Osteoblast (primary cell): ENCODE data around the gene SLC35D1. TPM values are rescaled to one million over a fixed set of nuclear protein-coding genes. Genes with fewer than 3 reads are reported as not detected.
"Not testable (repeated sequence)": the region's sequence is repeated elsewhere in the genome, so short reads cannot be mapped to it uniquely, and the experiment has no call there.

Source experiments
- DNase-seq: peaks from one replicate; pipeline ENCODE4 v3.0.0; 2011; ENCODE audit warnings: low spot score, mixed read lengths; ENCODE audit not compliant: insufficient read length; ENCODE audit errors: missing footprints
- H2AFZ ChIP-seq: 2 replicates; pipeline ENCODE4 v1.6.0; 2011; ENCODE audit warnings: mild to moderate bottlenecking, low read length
- H3K27ac ChIP-seq: 2 replicates; pipeline ENCODE4 v1.5.1; 2011; ENCODE audit warnings: mild to moderate bottlenecking, low read depth, low read length, moderate library complexity
- H3K27me3 ChIP-seq: 2 replicates; pipeline ENCODE4 v1.6.0; 2012; ENCODE audit warnings: mild to moderate bottlenecking, control low read depth, inconsistent platforms, low read length, moderate library complexity; ENCODE audit not compliant: insufficient read depth
- H3K36me3 ChIP-seq: 2 replicates; pipeline ENCODE4 v1.5.1; 2011; ENCODE audit warnings: mild to moderate bottlenecking, low read length, control low read depth, moderate library complexity; ENCODE audit not compliant: insufficient read depth
- H3K4me1 ChIP-seq: 2 replicates; pipeline ENCODE4 v1.5.1; 2011; ENCODE audit warnings: mild to moderate bottlenecking, low read length, control low read depth, moderate library complexity; ENCODE audit not compliant: insufficient read depth
- H3K4me2 ChIP-seq: 2 replicates; pipeline ENCODE4 v1.6.0; 2011; ENCODE audit warnings: mild to moderate bottlenecking, low read length; ENCODE audit not compliant: insufficient read depth
- H3K4me3 ChIP-seq: fragments of 200-600 bp; sonication (generic); 3 replicates; pipeline ENCODE4 v1.5.1; 2012; ENCODE audit warnings: mild to moderate bottlenecking, low read length, inconsistent platforms; ENCODE audit not compliant: insufficient read depth
- H3K79me2 ChIP-seq: 2 replicates; pipeline ENCODE4 v1.6.0; 2012; ENCODE audit warnings: mild to moderate bottlenecking, low read length, control low read depth, inconsistent platforms; ENCODE audit not compliant: insufficient read depth
- H3K9me3 ChIP-seq: 2 replicates; pipeline ENCODE4 v1.5.1; 2011; ENCODE audit warnings: low read depth, low read length, control low read depth
- H4K20me1 ChIP-seq: 2 replicates; pipeline ENCODE4 v1.6.0; 2012; ENCODE audit warnings: mild to moderate bottlenecking, low read length, control low read depth; ENCODE audit not compliant: insufficient read depth
- total RNA-seq: library from RNA; depleted of rRNA; stranded (reverse); fragments of >200 nt; gene quantifications from 2 replicates; pipeline ENCODE4 v1.2.3, GENCODE V29; 2012
- TF ChIP-seq, protein P1 (sequence below): IDR thresholded peaks from 2 replicates; pipeline ENCODE4 v1.5.1; 2011; ENCODE audit warnings: mild to moderate bottlenecking, low read depth, low read length, moderate library complexity; ENCODE audit errors: extremely low read depth

SLC35D1 gene
- total RNA-seq, 1 donor: 13.8 TPM

DNA sequence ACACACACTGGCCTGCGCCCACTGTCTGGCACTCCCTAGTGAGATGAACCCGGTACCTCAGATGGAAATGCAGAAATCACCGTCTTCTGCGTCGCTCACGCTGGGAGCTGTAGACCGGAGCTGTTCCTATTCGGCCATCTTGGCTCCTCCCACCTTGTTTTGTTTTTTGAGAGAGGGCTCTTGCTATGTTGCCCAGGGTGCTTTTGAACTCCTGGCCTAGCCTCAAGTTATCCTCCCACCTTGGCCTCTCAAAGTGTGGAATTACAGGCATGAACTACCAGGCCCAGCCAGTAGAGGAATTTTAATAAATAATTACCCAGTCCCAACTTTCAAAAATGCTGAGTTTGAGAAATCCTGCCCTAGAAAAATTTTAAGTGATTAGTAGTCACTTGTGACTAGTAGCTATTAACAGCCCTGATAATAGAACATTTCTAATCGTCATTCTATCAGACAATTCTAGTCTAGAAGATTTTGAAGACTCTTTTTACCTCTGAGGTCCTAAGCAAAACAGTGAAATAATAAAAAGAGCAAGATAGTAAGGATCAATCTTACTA is 30.9 kb upstream of the SLC35D1 start:
- no peaks in the 10 kb centered on the region for H3K27me3 ChIP-seq
- no peaks in the 10 kb centered on the region for H4K20me1 ChIP-seq
- TF ChIP-seq, protein P1, sequence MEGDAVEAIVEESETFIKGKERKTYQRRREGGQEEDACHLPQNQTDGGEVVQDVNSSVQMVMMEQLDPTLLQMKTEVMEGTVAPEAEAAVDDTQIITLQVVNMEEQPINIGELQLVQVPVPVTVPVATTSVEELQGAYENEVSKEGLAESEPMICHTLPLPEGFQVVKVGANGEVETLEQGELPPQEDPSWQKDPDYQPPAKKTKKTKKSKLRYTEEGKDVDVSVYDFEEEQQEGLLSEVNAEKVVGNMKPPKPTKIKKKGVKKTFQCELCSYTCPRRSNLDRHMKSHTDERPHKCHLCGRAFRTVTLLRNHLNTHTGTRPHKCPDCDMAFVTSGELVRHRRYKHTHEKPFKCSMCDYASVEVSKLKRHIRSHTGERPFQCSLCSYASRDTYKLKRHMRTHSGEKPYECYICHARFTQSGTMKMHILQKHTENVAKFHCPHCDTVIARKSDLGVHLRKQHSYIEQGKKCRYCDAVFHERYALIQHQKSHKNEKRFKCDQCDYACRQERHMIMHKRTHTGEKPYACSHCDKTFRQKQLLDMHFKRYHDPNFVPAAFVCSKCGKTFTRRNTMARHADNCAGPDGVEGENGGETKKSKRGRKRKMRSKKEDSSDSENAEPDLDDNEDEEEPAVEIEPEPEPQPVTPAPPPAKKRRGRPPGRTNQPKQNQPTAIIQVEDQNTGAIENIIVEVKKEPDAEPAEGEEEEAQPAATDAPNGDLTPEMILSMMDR: no peak
- no peak overlapping the region for H2AFZ ChIP-seq
- H3K27ac ChIP-seq: no peak overlapping the region
- no peaks in the 10 kb centered on the region for H3K9me3 ChIP-seq
- H3K4me1 ChIP-seq: no peaks in the 10 kb centered on the region
- H3K4me2 ChIP-seq: no peak overlapping the region
- no peak for DNase-seq
- H3K4me3 ChIP-seq: no peak overlapping the region
- no peaks in the 10 kb centered on the region for H3K79me2 ChIP-seq
- H3K36me3 ChIP-seq: no peaks in the 10 kb centered on the region

DNA sequence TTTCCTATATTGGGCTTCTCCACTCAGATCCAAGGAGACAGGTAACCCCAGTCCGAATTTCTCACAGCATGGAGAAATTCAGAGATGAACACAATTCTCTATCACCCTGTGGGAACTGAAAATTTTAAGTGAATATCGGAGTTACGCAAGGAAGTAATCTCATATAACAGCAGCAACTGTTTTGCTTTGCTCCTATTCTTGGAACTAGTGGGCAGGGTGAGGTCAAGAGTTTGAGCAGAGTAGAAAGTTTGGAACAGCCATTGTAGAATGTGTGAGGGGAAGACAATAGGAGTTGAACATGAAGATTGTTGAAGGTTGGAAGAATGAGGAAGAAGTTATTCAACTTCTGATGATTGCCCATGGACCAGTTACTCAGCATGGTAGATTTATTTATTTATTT is 24.3 kb upstream of the SLC35D1 start:
- TF ChIP-seq, protein P1: no peak
- no peaks in the 10 kb centered on the region for H3K4me1 ChIP-seq
- no peak overlapping the region for H3K4me3 ChIP-seq
- no peaks in the 10 kb centered on the region for H3K27me3 ChIP-seq
- no peak overlapping the region for H3K27ac ChIP-seq
- no peaks in the 10 kb centered on the region for H3K9me3 ChIP-seq
- no peaks in the 10 kb centered on the region for H3K79me2 ChIP-seq
- H3K4me2 ChIP-seq: no peak overlapping the region
- no peak overlapping the region for H2AFZ ChIP-seq
- DNase-seq: no peak
- no peaks in the 10 kb centered on the region for H4K20me1 ChIP-seq
- no peaks in the 10 kb centered on the region for H3K36me3 ChIP-seq

DNA sequence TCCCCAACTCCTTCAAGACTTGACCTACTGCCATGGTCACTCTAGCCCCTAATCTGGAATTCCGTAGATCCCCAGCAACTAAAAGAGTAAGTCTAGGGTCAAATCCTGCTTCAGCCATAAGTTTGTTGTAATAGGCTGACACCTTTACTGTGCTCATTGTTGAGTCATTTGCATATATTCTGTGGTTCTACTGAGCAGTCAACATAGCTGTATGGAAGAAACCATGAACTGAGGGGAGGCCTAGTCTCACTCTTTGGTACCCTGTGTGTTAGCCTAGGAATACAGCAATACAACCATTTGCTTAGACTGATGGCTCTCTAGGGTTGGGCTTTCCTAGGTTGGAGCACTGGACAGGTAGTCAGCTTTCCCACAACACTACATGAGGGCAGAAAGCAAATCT is 23.6 kb upstream of the SLC35D1 start:
- no peak for DNase-seq
- TF ChIP-seq, protein P1: no peak
- no peaks in the 10 kb centered on the region for H3K36me3 ChIP-seq
- H3K4me3 ChIP-seq: no peak overlapping the region
- no peaks in the 10 kb centered on the region for H3K4me1 ChIP-seq
- H3K27ac ChIP-seq: no peak overlapping the region
- peaks cover under 1% of the 10 kb centered on the region for H3K27me3 ChIP-seq
- H2AFZ ChIP-seq: no peak overlapping the region
- H3K79me2 ChIP-seq: no peaks in the 10 kb centered on the region
- no peaks in the 10 kb centered on the region for H4K20me1 ChIP-seq
- H3K9me3 ChIP-seq: no peaks in the 10 kb centered on the region
- H3K4me2 ChIP-seq: no peak overlapping the region

DNA sequence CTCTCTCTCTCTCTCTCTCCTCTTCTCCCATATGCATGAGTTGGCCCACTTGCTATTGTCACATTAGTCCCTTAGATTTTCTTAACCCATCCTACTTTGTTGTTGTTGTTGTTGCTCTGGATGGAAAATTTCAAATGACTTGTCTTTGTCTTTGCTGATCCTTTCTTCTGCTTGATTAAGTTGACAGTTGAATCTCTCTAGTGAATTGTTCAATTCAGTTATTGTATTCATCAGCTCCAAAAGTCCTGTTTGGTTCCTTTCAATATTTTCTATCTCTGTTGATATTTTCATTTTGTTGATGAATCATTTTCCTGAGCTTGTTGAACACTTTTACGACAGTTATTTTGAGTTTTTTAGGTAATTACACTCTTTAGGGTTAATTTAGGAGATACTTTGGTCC is 18.8 kb upstream of the SLC35D1 start:
- H3K4me3 ChIP-seq: no peak overlapping the region
- no peaks in the 10 kb centered on the region for H4K20me1 ChIP-seq
- no peaks in the 10 kb centered on the region for H3K79me2 ChIP-seq
- no peak overlapping the region for H3K27ac ChIP-seq
- peaks cover 3% of the 10 kb centered on the region for H3K9me3 ChIP-seq
- no peak overlapping the region for H2AFZ ChIP-seq
- no peak for DNase-seq
- H3K27me3 ChIP-seq: peaks cover 3% of the 10 kb centered on the region
- no peaks in the 10 kb centered on the region for H3K36me3 ChIP-seq
- H3K4me1 ChIP-seq: no peaks in the 10 kb centered on the region
- no peak overlapping the region for H3K4me2 ChIP-seq
- TF ChIP-seq, protein P1: no peak

DNA sequence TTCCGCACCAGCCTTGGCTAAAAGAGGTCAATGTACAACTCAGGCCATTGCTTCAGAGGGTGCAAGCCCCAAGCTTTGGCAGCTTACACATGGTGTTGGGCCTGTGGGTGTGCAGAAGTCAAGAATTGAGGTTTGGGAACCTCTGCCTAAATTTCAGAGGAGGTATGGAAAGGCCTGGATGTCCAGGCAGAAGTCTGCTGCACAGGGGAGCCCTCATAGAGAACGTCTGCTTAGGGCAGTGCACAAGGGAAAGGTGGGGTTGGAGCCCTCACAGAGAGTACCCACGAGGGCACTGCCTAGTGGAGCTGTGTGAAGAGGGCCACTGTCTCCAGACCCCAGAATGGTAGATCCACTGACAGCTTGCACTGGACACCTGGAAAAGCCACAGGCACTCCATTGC is 13.7 kb upstream of the SLC35D1 start:
- H3K4me3 ChIP-seq, H3K36me3 ChIP-seq, DNase-seq, H3K4me1 ChIP-seq, H3K4me2 ChIP-seq, H2AFZ ChIP-seq, H3K27ac ChIP-seq, H3K9me3 ChIP-seq, H3K79me2 ChIP-seq, H4K20me1 ChIP-seq, H3K27me3 ChIP-seq: not testable (repeated sequence)
